Activated CD4-positive, alpha-beta T cell treated with anti-CD3 and anti-CD28 coated beads for 48 hours (primary cell): ENCODE measurements around the gene RUFY3.
"Not testable (repeated sequence)": the region's sequence is repeated elsewhere in the genome, so short reads cannot be mapped to it uniquely, and the experiment has no call there.

Experiments used
- DNase-seq: peaks from one replicate; pipeline ENCODE4 v3.0.0-alpha.2; 2020

The RUFY3 gene

DNA sequence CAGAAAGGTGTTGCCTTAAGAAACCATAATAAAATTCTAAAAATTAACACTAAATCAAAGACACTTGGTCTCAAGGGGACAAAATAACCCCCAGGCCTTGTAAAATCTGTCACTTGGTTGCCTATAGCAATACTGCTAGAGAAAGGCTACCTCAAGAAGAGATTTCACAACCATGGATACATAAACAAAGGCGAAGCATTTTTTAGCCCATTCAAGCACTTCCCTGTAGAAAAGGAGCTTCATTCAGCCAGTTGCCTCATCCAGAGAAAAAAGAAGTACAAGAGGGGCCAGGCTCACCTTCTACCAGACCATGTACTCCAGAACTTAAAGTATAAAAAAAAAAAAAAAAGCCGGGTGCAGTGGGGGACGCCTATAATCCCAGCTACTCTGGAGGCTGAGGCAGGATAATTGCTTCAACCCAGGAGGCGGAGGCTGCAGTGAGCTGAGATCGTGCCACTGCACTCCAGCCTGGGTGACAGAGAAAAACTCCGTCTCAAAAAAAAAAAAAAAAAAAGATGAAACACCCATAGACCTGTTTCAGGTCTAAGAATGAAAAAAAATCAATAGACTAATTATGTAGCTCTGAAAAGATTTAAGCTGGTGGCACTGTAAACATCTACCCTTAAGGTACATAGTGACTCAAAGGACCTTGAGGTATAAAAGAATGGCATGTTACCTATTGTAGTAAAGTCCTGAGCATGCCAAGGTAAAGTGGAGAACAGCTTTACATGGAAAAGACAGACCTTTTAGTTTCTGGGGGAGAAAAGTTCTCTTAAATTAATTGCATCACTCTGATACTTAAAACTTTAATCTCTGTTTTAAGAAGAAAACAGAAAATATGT is 18.0 kb downstream of the RUFY3 start:
- no peak for DNase-seq

DNA sequence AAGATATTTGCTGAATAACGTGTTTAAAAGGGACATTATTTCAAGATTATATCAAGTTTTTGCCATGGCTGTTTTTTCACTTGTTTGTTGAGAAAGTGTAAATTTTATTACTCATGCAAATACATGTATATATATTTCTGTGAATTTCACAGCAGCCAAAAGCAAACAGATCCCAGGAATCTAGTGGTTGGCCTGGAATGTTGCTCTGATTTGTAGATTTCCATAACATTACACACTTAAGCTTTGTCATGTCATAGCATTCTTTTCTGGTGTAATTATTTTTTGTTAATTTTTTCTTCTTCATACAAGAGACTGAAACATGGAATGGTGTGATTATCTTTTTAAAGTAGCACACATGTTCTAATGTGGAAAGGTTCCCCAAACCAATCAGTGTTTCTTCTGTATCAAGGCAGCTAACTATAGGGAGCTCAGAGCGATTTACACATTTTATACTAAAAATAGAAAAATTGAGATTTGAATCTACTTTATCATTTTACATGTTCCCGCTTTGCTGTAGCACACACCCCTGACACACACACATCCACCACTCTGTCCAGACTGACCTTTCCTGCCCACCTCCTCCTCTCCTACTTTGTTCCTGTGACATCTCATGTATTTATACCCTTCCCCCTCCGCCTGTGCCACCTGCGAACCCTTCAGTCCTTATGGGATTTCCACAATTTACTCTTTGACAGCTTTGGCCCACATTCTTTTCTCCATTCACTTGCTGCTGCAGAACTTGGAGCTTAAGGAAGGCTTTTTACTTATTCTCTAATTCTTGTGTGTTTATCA is 20.3 kb downstream of the RUFY3 start:
- no peak for DNase-seq

DNA sequence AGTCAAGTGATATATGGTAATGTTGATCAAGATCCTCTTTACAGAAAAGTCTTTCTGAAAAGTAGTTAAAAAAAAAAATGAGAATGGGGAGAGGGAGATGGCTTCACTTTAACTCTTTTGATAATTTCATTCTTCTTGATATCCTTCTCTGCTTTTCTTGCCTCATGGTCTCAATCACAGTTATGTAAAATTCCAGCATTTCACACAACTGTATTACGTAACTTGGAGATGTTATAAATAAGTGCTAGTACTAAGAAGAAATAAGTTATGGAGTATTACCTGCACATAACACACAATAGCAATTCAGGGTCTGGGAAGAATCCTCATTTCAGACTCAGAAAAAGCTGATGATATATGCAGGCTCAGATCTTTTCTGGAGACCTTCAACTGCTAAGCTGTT is 22.0 kb downstream of the RUFY3 start:
- no peak for DNase-seq

GRCh38 chr4:70746179-70746839 is 24.5 kb downstream of the RUFY3 start:
- no peak for DNase-seq

GRCh38 chr4:70747874-70748273 is 26.1 kb downstream of the RUFY3 start:
- DNase-seq, result no peak

- no peak for DNase-seq
Observed at GRCh38 chr4:70749313-70749712, 27.5 kb downstream of the RUFY3 start.

DNA sequence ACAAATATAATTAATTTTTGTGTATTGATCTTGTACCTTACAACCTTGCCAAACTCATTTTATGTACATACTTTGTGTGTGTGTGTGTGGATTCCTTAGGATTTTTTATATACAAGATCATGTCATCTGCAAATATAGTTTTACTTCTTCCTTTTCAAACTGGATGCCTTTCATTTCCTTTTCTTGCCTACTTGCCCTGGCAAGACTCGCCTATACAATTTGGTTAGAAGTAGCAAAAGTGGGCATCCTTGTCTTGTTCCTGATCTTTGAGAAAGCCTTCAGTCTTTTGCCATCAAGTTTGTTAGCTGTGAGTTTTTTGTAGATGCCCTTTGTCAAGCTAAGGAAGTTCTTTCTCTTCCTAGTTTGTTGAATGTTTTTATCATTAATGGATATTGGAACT is 30.5 kb downstream of the RUFY3 start:
- DNase-seq, result no peak

GRCh38 chr4:70753630-70754029 is 31.9 kb downstream of the RUFY3 start:
- no peak for DNase-seq

GRCh38 chr4:70754470-70754869 is 32.7 kb downstream of the RUFY3 start:
- no peak for DNase-seq

DNA sequence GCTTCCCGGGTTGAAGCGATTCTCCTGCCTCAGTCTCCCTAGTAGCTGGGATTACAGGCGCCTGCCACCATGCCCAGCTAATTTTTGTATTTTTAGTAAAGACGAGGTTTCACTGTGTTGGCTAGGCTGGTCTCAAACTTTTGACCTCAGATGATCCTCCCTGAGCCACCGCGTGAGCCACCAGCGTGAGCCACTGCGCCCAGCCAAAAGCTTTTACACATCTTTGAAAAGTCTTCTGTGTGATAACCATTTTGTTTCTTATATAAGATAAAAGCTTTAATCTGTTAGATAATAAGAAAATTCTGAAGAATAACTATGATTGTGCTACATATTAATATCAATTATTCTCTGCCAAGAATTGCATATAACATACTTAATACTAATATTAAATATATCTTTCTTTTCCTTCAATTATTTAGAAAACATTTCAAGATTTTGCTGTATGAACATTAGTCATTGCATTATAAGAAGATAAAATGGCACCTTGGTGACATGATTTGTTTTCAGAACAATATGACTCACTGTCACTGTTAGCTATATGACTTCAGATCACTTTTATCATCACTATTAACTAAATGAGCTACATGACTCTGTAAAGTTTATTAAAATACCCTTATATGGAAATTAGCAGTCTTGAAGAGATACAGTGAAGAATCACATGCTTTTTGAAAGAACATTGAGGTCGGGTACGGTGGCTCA is 33.4 kb downstream of the RUFY3 start:
- DNase-seq, result no peak

GRCh38 chr4:70759126-70759525 is 37.4 kb downstream of the RUFY3 start:
- no peak for DNase-seq

GRCh38 chr4:70759627-70760026 is 37.9 kb downstream of the RUFY3 start:
- DNase-seq, result no peak

DNA sequence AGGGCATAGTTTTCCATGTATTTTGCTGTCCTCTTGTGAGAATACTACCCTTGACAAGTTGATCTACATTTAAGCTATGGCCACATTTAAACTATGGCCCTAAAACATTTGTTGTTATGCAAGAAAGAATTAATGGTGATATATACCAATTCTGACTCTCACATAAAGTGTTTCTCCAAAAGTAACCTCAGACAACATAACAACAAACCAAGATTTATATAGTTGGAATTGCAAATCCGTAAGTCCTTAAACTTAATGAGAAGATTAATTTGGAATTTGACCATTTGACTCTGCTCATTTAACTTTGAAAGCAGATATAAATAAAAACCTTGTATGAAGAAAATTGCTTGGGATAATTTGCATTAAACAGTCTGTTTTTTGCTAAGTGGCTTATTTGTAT is 38.9 kb downstream of the RUFY3 start:
- DNase-seq, result no peak

GRCh38 chr4:70761276-70761816 is 39.6 kb downstream of the RUFY3 start:
- DNase-seq, result no peak

- DNase-seq, result no peak
Observed at GRCh38 chr4:70765368-70765767, 43.6 kb downstream of the RUFY3 start.

GRCh38 chr4:70768301-70768948 is 46.7 kb downstream of the RUFY3 start:
- DNase-seq, result no peak

- DNase-seq, result not testable (repeated sequence)
Observed at GRCh38 chr4:70769396-70769795, 47.6 kb downstream of the RUFY3 start.

DNA sequence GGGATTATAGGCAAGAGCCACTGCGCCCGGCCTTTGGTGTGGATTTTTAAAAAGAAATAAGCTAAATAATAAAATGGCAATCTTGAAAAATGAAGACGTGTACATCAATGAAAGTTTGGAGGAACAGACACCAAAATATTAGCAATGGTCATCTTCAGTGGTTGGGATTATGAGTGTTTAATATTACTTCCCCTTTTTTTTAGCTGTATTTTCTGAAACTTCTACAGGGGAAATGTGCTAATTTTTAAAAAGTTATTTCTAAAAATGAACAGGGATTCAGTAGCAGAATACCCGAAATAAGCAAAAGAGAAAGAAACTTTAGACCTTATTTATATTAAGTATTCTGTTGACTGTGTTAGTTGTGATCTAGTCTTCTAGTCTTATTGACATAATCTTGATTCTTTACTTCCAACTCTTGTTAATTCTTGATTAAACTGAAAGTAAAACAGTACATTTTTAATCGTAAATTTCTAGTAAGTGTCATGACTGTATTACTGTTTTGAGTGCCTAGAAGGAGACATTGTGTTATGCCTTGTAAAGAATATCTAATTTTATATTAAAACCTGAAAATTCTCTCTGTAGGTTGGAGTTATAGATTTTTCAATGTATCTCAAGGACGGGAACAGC is 51.3 kb downstream of the RUFY3 start:
- DNase-seq, result no peak

- no peak for DNase-seq
Observed at GRCh38 chr4:70778888-70779422, 57.2 kb downstream of the RUFY3 start.

DNA sequence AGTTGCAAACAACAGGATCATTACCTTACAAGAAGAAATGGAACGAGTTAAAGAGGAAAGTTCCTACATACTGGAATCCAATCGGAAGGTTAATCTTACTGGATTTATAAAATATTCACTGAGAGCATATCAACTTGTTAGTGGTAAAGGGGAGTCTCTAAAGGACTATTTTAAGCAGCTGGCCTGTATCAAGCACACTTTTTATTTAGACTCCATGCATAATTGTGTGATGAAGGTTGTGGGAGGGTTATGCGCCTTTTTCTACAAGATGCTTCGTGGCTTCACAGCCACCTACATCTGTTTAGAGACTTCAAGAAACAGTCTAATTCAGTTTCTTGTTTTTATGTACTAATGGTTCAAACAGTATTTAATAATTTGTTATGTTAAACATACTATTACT is 61.3 kb downstream of the RUFY3 start:
- DNase-seq, result no peak

DNA sequence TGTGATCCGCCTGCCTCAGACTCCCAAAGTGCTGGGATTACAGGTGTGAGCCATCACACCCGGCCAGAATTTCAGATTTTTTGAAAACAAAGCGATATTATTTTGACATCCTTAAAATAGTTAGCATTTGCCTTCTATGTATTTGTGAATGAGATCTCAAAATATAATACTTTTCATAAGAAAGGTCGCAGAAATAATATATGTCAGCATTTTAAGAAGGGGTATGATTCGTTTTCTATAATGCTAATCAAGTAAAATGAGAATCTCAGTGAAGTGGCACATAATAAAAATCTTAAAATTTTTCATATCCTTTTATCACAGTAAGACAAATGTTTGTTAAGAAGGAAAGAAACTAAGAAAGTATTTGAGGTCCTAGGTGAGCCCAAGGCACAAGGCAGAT is 65.7 kb downstream of the RUFY3 start:
- DNase-seq, result no peak
